ENCODE measurements around the gene MAGI2.

DNA sequence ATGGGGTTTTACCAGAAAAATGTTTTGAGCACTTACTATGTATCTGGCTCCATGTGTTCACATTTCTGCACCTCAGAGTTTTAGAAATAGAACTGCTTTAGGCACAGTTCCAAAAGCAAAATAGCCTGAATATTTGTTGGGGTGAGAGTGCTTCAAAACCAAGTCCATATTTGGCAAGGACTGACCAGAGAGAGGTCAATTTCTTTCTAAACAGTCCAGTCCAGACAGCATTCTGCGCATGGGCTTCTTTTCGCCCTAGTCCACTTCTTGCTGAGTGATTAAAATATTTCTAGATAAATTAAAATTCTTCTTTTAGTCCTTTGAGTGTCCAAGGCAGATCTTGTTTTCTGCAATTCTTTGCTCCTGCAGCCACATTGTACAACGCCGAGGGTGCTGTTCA lies 1227.9 kb downstream of the MAGI2 start:
- TF ChIP-seq, protein P1, sequence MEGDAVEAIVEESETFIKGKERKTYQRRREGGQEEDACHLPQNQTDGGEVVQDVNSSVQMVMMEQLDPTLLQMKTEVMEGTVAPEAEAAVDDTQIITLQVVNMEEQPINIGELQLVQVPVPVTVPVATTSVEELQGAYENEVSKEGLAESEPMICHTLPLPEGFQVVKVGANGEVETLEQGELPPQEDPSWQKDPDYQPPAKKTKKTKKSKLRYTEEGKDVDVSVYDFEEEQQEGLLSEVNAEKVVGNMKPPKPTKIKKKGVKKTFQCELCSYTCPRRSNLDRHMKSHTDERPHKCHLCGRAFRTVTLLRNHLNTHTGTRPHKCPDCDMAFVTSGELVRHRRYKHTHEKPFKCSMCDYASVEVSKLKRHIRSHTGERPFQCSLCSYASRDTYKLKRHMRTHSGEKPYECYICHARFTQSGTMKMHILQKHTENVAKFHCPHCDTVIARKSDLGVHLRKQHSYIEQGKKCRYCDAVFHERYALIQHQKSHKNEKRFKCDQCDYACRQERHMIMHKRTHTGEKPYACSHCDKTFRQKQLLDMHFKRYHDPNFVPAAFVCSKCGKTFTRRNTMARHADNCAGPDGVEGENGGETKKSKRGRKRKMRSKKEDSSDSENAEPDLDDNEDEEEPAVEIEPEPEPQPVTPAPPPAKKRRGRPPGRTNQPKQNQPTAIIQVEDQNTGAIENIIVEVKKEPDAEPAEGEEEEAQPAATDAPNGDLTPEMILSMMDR (conservative IDR thresholded peaks at IDR 0.05; ENCODE audit: low read depth, low read length), result no peak
- TF ChIP-seq EZH2 (IDR thresholded peaks at IDR 0.05; ENCODE audit: borderline replicate concordance, low read depth, low read length, poor library complexity, severe bottlenecking), result no peak

Data from A673 (cell line).